IMR-90 (cell line): ENCODE results near the gene DCLK1. TPM values are rescaled to one million over a fixed set of nuclear protein-coding genes. Genes with fewer than 3 reads are reported as not detected.

Source experiments
- ATAC-seq: fragments of 200-7000 bp; cut with Tn5 transposase; 2 replicates; pipeline ENCODE4 v1.9.1; 2020; ENCODE audit warnings: low read depth, mild to moderate bottlenecking, moderate library complexity
- BruUV-seq: library from RNA; stranded (reverse); fragments of 400-500 nt; replicated peaks from 2 replicates; lab custom pipeline; 2021; lab: Mats Ljungman, UMichigan
- CTCF ChIA-PET: fragments of 300-600 bp; formaldehyde crosslinking; extraction: SDS; loops from one replicate; lab custom pipeline; 2021; ENCODE audit warnings: antibody characterized with exemption; lab: Yijun Ruan, JAX
- POLR2A ChIA-PET: fragments of 300-600 bp; sonication (Branson Sonifier 250); formaldehyde crosslinking; loops from one replicate; lab custom pipeline; 2022; ENCODE audit warnings: antibody characterized with exemption; ENCODE audit not compliant: unreplicated experiment; lab: Charles Lee
- DNase-seq: peaks from one replicate; pipeline ENCODE4 v3.0.0; 2013
- H2AFZ ChIP-seq: replicated peaks from 2 replicates; pipeline ENCODE3; 2013; ENCODE audit warnings: low read length, mild to moderate bottlenecking; ENCODE audit not compliant: poor library complexity
- H2AK5ac ChIP-seq: 2 replicates; pipeline ENCODE4 v1.6.1; 2013; ENCODE audit warnings: low read depth, low read length, inconsistent platforms
- H2AK9ac ChIP-seq: replicated peaks from 2 replicates; pipeline ENCODE3; 2013; ENCODE audit warnings: mild to moderate bottlenecking, low read depth, low read length, moderate library complexity; ENCODE audit not compliant: poor library complexity
- H2BK120ac ChIP-seq: 2 replicates; pipeline ENCODE4 v1.6.1; 2013; ENCODE audit warnings: low read depth, low read length, inconsistent platforms
- H2BK15ac ChIP-seq: 3 replicates; pipeline ENCODE4 v1.6.1; 2013; ENCODE audit warnings: low read depth, low read length, inconsistent platforms
- H2BK20ac ChIP-seq: 2 replicates; pipeline ENCODE4 v1.6.1; 2013; ENCODE audit warnings: low read depth, mild to moderate bottlenecking, inconsistent platforms, low read length, moderate library complexity
- H2BK5ac ChIP-seq: 2 replicates; pipeline ENCODE4 v1.6.1; 2013; ENCODE audit warnings: mild to moderate bottlenecking, low read depth, low read length, inconsistent platforms; ENCODE audit not compliant: poor library complexity, severe bottlenecking
- H3K14ac ChIP-seq: replicated peaks from 2 replicates; pipeline ENCODE4 v1.6.1; 2013; ENCODE audit warnings: low read depth, low read length, inconsistent platforms
- H3K18ac ChIP-seq: 2 replicates; pipeline ENCODE4 v1.6.1; 2013; ENCODE audit warnings: low read depth, low read length, control low read depth
- H3K23ac ChIP-seq: 2 replicates; pipeline ENCODE4 v1.6.1; 2013; ENCODE audit warnings: low read depth, low read length, inconsistent platforms
- H3K27ac ChIP-seq: 2 replicates; pipeline ENCODE4 v1.5.1; 2013; ENCODE audit warnings: mild to moderate bottlenecking, control low read depth, low read length; ENCODE audit not compliant: insufficient read depth
- H3K27me3 ChIP-seq: 2 replicates; pipeline ENCODE4 v1.6.1; 2013; ENCODE audit warnings: low read length; ENCODE audit not compliant: control insufficient read depth, insufficient read depth
- H3K36me3 ChIP-seq: 2 replicates; pipeline ENCODE4 v1.6.1; 2013; ENCODE audit warnings: low read length, mixed read lengths; ENCODE audit not compliant: control insufficient read depth, insufficient read depth
- H3K4ac ChIP-seq: 2 replicates; pipeline ENCODE4 v1.6.1; 2013; ENCODE audit warnings: low read depth, low read length, inconsistent platforms
- H3K4me1 ChIP-seq: 2 replicates; pipeline ENCODE4 v1.6.1; 2013; ENCODE audit warnings: low read length, mixed read lengths; ENCODE audit not compliant: control insufficient read depth, insufficient read depth
- H3K4me2 ChIP-seq: 2 replicates; pipeline ENCODE4 v1.6.1; 2013; ENCODE audit warnings: low read depth, mild to moderate bottlenecking, control low read depth, low read length, moderate library complexity
- H3K4me3 ChIP-seq: 2 replicates; pipeline ENCODE4 v1.5.1; 2013; ENCODE audit warnings: low read depth, mild to moderate bottlenecking, control low read depth, low read length, moderate library complexity; ENCODE audit not compliant: insufficient read depth
- H3K56ac ChIP-seq: 2 replicates; pipeline ENCODE4 v1.6.1; 2013; ENCODE audit warnings: low read length, inconsistent platforms; ENCODE audit not compliant: insufficient read depth; ENCODE audit errors: extremely low read depth
- H3K79me1 ChIP-seq, 2 experiments: 2 replicates each; pipeline ENCODE4 v1.6.1; 2013; ENCODE audit warnings: low read length in 2 of 2, inconsistent platforms in 1 of 2, low read depth in 1 of 2
- H3K9ac ChIP-seq: 2 replicates; pipeline ENCODE4 v1.6.1; 2013; ENCODE audit warnings: low read depth, low read length, control low read depth
- H3K9me1 ChIP-seq: 2 replicates; pipeline ENCODE4 v1.6.1; 2013; ENCODE audit warnings: low read length, inconsistent platforms; ENCODE audit not compliant: insufficient read depth
- H3K9me3 ChIP-seq: 2 replicates; pipeline ENCODE4 v1.6.1; 2013; ENCODE audit warnings: low read length; ENCODE audit not compliant: control insufficient read depth, insufficient read depth
- H4K20me1 ChIP-seq: 2 replicates; pipeline ENCODE4 v1.6.1; 2013; ENCODE audit warnings: low read length, inconsistent platforms; ENCODE audit not compliant: insufficient read depth
- H4K5ac ChIP-seq: 2 replicates; pipeline ENCODE4 v1.6.1; 2013; ENCODE audit warnings: mild to moderate bottlenecking, low read depth, low read length, control low read depth
- H4K8ac ChIP-seq, 2 experiments: 2 replicates each; pipeline ENCODE4 v1.6.1; 2013; ENCODE audit warnings: low read depth in 2 of 2, low read length in 2 of 2, control low read depth in 1 of 2, inconsistent platforms in 1 of 2
- H4K91ac ChIP-seq: 2 replicates; pipeline ENCODE4 v1.6.1; 2013; ENCODE audit warnings: low read depth, low read length, inconsistent platforms; ENCODE audit not compliant: insufficient read depth
- NFE2L2 ChIP-seq: fragments of 150-350 bp; IDR thresholded peaks from 2 replicates; pipeline ENCODE4 v1.6.1; 2016; ENCODE audit warnings: low read depth, mild to moderate bottlenecking, low read length
- POLR2A ChIP-seq: IDR thresholded peaks from 2 replicates; pipeline ENCODE4 v1.6.1; 2012; ENCODE audit warnings: mild to moderate bottlenecking, low read depth, low read length
- RAD21 ChIP-seq: IDR thresholded peaks from 2 replicates; pipeline ENCODE4 v1.6.1; 2012; ENCODE audit warnings: low read length, improper control_type of control experiment
- SMC3 ChIP-seq: fragments of 150-350 bp; IDR thresholded peaks from 2 replicates; pipeline ENCODE4 v1.6.1; 2016; ENCODE audit warnings: low read depth, mild to moderate bottlenecking, antibody characterized with exemption, low read length, moderate library complexity
- WGBS, 2 experiments: methylation state at CpG; one replicate each; pipeline versions ENCODE4 v1.1.5 to v1.1.7; 2013; ENCODE audit warnings: missing lambda C conversion rate in 2 of 2; ENCODE audit not compliant: insufficient read length in 1 of 2; ENCODE audit errors: extremely low coverage in 2 of 2; 5-methylcytosine and 5-hydroxymethylcytosine counted together
- dilution Hi-C: fragments of 300-500 bp; cut with HindIII; formaldehyde crosslinking; loops from one replicate; pipeline ENCODE4 v1.14.3; 2018; ENCODE audit warnings: low sequenced_read_pairs; ENCODE audit not compliant: unreplicated experiment
- in situ Hi-C: fragments of 300-500 bp; cut with MboI; formaldehyde crosslinking; loops from 3 replicates; pipeline ENCODE4 v1.14.3; 2019; ENCODE audit warnings: low sequenced_read_pairs, inconsistent platforms, mixed read lengths
- intact Hi-C: fragments of 100-400 bp; cut with micrococcal nuclease; formaldehyde crosslinking; loops from 2 replicates; pipeline ENCODE4 v1.10.0; 2022
- polyA plus RNA-seq, 3 experiments: library from polyadenylated mRNA; depleted of rRNA; stranded (reverse); fragments of >200 nt; gene quantifications; 2 replicates each; pipeline ENCODE4 v1.2.3, GENCODE V29; 2012; ENCODE audit warnings: low replicate concordance in 1 of 3
- total RNA-seq: library from RNA; depleted of rRNA; stranded (reverse); fragments of >200 nt; gene quantifications from 2 replicates; pipeline ENCODE4 v1.2.3, GENCODE V29; 2012
- TF ChIP-seq, protein P1 (sequence below): conservative IDR thresholded peaks from 2 replicates; pipeline ENCODE4 v1.5.1; 2012; ENCODE audit warnings: mild to moderate bottlenecking, low read depth, low read length, improper control_type of control experiment

Gene DCLK1
- total and polyA plus RNA-seq, 2 of the 4 experiments (the other 2 are of a cell fraction): under 0.01 to 0.02 TPM

DNA sequence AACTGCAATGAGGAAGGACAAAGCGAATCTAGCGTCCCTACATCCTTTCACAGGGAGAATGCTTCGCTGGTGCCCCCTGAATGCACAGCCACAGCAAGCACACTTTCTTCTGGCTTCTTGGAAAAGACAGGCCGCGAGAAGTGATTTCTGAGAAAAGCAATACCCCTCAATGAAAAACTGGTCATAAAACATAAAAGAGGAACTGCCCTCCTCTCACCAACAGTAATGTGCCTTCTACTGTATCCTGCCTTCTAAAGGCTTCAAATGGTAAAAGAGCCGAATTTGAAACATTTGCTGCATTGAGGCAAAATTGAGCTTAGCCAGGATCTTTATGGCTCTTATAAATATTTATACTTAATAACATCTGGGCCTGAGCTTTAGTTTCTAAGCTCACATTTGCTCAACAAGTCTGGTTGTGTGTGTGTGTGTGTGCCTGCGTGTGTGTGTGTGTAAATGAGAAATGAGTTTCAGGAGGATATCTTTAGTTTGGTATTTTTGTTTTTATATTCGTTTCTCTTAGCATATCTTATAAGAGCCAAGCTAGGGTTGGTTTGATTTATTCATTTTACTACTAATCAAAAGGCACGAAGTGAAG lies 408.6 kb downstream of the DCLK1 start:
- H3K27me3 ChIP-seq: no peaks in the 10 kb centered on the region
- intact Hi-C loops (loop anchor here (5.0 to 10.0 kb wide), 2 partner anchors 248 to 515 kb away; partner anchors contain the start of gene MAB21L1), in situ Hi-C loops (loop anchor here (10.0 kb wide), 1 partner anchor 232 kb away; no protein-coding TSS in a partner anchor), dilution Hi-C loops (no loop called here)
- TF ChIP-seq SMC3 (no peak), RAD21 (no peak), POLR2A (no peak), NFE2L2 (no peak)
- TF ChIP-seq, protein P1, sequence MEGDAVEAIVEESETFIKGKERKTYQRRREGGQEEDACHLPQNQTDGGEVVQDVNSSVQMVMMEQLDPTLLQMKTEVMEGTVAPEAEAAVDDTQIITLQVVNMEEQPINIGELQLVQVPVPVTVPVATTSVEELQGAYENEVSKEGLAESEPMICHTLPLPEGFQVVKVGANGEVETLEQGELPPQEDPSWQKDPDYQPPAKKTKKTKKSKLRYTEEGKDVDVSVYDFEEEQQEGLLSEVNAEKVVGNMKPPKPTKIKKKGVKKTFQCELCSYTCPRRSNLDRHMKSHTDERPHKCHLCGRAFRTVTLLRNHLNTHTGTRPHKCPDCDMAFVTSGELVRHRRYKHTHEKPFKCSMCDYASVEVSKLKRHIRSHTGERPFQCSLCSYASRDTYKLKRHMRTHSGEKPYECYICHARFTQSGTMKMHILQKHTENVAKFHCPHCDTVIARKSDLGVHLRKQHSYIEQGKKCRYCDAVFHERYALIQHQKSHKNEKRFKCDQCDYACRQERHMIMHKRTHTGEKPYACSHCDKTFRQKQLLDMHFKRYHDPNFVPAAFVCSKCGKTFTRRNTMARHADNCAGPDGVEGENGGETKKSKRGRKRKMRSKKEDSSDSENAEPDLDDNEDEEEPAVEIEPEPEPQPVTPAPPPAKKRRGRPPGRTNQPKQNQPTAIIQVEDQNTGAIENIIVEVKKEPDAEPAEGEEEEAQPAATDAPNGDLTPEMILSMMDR: no peak
- H3K14ac ChIP-seq: no peak overlapping the region
- WGBS, 2 experiments: no CpG with 5 or more reads among the region's 9 CpGs
- H2BK5ac ChIP-seq: no peak overlapping the region
- H3K4me2 ChIP-seq: peak overlapping the region; percentile 29; the same call in 1 of the 2 replicates
- no peaks in the 10 kb centered on the region for H3K79me1 ChIP-seq
- H3K9ac ChIP-seq: no peak overlapping the region
- H3K18ac ChIP-seq: peak overlapping the region; percentile 44
- no TSS peak for BruUV-seq
- H4K91ac ChIP-seq: no peak overlapping the region
- no peak overlapping the region for H2AK9ac ChIP-seq
- H3K4ac ChIP-seq: 0 out of 2 replicates have a peak overlapping the region, but pooled peaks have one; percentile 9
- H3K4me3 ChIP-seq: no peak overlapping the region
- peak overlapping the region; percentile 27; the same call in 1 of the 2 replicates for H2AK5ac ChIP-seq
- H3K23ac ChIP-seq: no peak overlapping the region
- H3K9me3 ChIP-seq: no peaks in the 10 kb centered on the region
- H4K8ac ChIP-seq: peak overlapping the region in 1 of 2 experiments; percentile 23; a peak in 1 of 4 replicates
- ChIA-PET CTCF (interaction anchor here (0.6 to 3.3 kb wide), 5 partner anchors 24 to 288 kb away, joined by 3 to 25 read pairs (median 4); no protein-coding TSS in a partner anchor), POLR2A (interaction anchor here (1.0 kb wide), 1 partner anchor 67 kb away, joined by 3 read pairs; no protein-coding TSS in a partner anchor)
- H2BK20ac ChIP-seq: no peak overlapping the region
- H2BK120ac ChIP-seq: peak overlapping the region; percentile 30; the same call in 1 of the 2 replicates
- no peak overlapping the region; the same call in 1 of the 2 replicates for H4K5ac ChIP-seq
- peak overlapping the region; percentile 78; the same call in 1 of the 2 replicates for H3K27ac ChIP-seq
- H3K56ac ChIP-seq: no peak overlapping the region
- no peaks in the 10 kb centered on the region; the same call in 1 of the 2 replicates for H3K9me1 ChIP-seq
- H2BK15ac ChIP-seq: no peak overlapping the region; the same call in 2 of the 3 replicates
- peaks cover 8% of the 10 kb centered on the region for H3K4me1 ChIP-seq
- ATAC-seq (peak; percentile 27; the same call in 1 of the 2 replicates), DNase-seq (peak; percentile 59)
- no peaks in the 10 kb centered on the region for H4K20me1 ChIP-seq
- peak overlapping the region; percentile 57 for H2AFZ ChIP-seq
- H3K36me3 ChIP-seq: no peaks in the 10 kb centered on the region
